ENCODE results near the gene COPG1. TPM values are rescaled to one million over a fixed set of nuclear protein-coding genes. Genes with fewer than 3 reads are reported as not detected.

The COPG1 gene
- polyA plus RNA-seq, 1 of the 3 experiments (the other 2 are of a cell fraction), result 114 TPM

- Histone ChIP-seq H3F3A (replicated peaks; ENCODE audit: insufficient read depth) (peaks cover 8% of the 10 kb centered on the region), H2AFZ (ENCODE audit: low read depth) (peak overlapping the region; percentile 72), H3K27ac (ENCODE audit: low read depth in 2 of 2, low read length in 1 of 2) (peak overlapping the region; percentile 2 to 47; a peak in 2 of 4 replicates), H3K9me3 (no peaks in the 10 kb centered on the region), H3K4me3 (ENCODE audit: low read depth in 2 of 2, low read length in 1 of 2) (no peak overlapping the region), H3K9ac (no peak overlapping the region), H3K4me1 (ENCODE audit: control insufficient read depth in 1 of 2, insufficient read depth in 2 of 2, low read depth in 1 of 2, low read length in 1 of 2) (peaks cover 4 to 6% of the 10 kb centered on the region in 2 experiments; a peak in 2 of 4 replicates), H3K9me2 (no peaks in the 10 kb centered on the region), H3K79me2 (ENCODE audit: insufficient read depth) (no peaks in the 10 kb centered on the region), H3K4me2 (peak overlapping the region; percentile 45; the same call in 1 of the 2 replicates), H3K27me3 (ENCODE audit: insufficient read depth) (no peaks in the 10 kb centered on the region), H4K20me1 (ENCODE audit: insufficient read depth) (no peaks in the 10 kb centered on the region), H3K36me3 (replicated peaks in 1 of 2; ENCODE audit: control insufficient read depth in 1 of 2, insufficient read depth in 2 of 2, low read length in 1 of 2) (no peaks in the 10 kb centered on the region)
- 78% methylated on average over 1 of the region's 1 CpG for WGBS (ENCODE audit: low lambda C conversion rate)
- POLR2A ChIA-PET, result no interaction called here
- TF ChIP-seq RXRA (IDR thresholded peaks at IDR 0.05; ENCODE audit: borderline replicate concordance, low read depth) (no peak), CTCF (IDR thresholded peaks at IDR 0.05) (no peak), SMC3 (IDR thresholded peaks at IDR 0.05; ENCODE audit: low read depth, low read length) (no peak), CHD2 (IDR thresholded peaks at IDR 0.05; ENCODE audit: low read length, partially characterized antibody) (no peak), MEF2A (IDR thresholded peaks at IDR 0.05; ENCODE audit: borderline replicate concordance, low read depth) (no peak), SIN3A (IDR thresholded peaks at IDR 0.05; ENCODE audit: borderline replicate concordance, low read depth, low read length) (no peak), YY1 (IDR thresholded peaks at IDR 0.05; ENCODE audit: low read depth) (no peak), EP300 (IDR thresholded peaks at IDR 0.05; ENCODE audit: borderline replicate concordance in 1 of 2, low read depth in 1 of 2, low read length in 1 of 2) (no peak), USF1 (IDR thresholded peaks at IDR 0.05; ENCODE audit: borderline replicate concordance, low read depth) (no peak), GATA2 (CRISPR knock-in tag; IDR thresholded peaks at IDR 0.05) (no peak), RCOR1 (IDR thresholded peaks at IDR 0.05; ENCODE audit: low read length) (no peak), TEAD4 (IDR thresholded peaks at IDR 0.05; ENCODE audit: borderline replicate concordance, insufficient read depth) (no peak), TAF1 (IDR thresholded peaks at IDR 0.05; ENCODE audit: borderline replicate concordance, low read depth, low read length) (no peak), REST (IDR thresholded peaks at IDR 0.05; ENCODE audit: low read depth, low read length) (no peak), TCF12 (IDR thresholded peaks at IDR 0.05) (no peak), RFX5 (IDR thresholded peaks at IDR 0.05; ENCODE audit: low read length) (no peak), EZH2phosphoT487 (IDR thresholded peaks at IDR 0.05; ENCODE audit: borderline replicate concordance, low read depth) (no peak), FOXM1 (IDR thresholded peaks at IDR 0.05; ENCODE audit: low read depth) (no peak)
- CTCF ChIA-PET, result interaction anchor here (1.1 kb wide), 1 partner anchor 34 kb away, joined by 5 read pairs; no protein-coding TSS in a partner anchor
- DNase-seq, result no peak
Observed at GRCh38 chr3:129211345-129211744, 38.1 kb upstream of the COPG1 start.
